ENCODE data around the gene EDN3.

Gene EDN3

DNA sequence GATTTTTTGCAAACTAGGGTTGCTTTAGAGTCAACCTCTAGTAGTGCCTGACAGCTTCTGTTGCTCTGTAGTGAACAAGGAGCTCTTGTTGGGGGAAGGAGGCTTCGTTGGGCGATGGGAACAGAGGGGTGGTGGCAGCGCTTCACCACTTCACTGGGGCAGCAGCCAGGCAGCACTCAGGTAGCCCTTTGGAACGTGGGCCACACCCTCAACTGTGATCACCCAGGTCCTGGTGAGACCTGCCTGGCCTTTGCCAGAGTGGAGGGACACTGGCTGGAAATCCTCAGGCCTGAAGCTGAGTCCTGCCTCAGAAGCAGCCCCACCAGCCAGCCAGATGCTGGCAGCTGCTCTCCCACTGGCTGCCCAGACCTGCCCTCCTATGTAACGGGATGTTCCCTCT, 10.4 kb upstream of the EDN3 start:
- TF ChIP-seq, protein P1, sequence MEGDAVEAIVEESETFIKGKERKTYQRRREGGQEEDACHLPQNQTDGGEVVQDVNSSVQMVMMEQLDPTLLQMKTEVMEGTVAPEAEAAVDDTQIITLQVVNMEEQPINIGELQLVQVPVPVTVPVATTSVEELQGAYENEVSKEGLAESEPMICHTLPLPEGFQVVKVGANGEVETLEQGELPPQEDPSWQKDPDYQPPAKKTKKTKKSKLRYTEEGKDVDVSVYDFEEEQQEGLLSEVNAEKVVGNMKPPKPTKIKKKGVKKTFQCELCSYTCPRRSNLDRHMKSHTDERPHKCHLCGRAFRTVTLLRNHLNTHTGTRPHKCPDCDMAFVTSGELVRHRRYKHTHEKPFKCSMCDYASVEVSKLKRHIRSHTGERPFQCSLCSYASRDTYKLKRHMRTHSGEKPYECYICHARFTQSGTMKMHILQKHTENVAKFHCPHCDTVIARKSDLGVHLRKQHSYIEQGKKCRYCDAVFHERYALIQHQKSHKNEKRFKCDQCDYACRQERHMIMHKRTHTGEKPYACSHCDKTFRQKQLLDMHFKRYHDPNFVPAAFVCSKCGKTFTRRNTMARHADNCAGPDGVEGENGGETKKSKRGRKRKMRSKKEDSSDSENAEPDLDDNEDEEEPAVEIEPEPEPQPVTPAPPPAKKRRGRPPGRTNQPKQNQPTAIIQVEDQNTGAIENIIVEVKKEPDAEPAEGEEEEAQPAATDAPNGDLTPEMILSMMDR (conservative IDR thresholded peaks at IDR 0.05; ENCODE audit: low read depth, low read length): no peak
- no peak overlapping the region for H3K4me3 ChIP-seq (ENCODE audit: low read length)
- no peak for DNase-seq (ENCODE audit: low read depth)

DNA sequence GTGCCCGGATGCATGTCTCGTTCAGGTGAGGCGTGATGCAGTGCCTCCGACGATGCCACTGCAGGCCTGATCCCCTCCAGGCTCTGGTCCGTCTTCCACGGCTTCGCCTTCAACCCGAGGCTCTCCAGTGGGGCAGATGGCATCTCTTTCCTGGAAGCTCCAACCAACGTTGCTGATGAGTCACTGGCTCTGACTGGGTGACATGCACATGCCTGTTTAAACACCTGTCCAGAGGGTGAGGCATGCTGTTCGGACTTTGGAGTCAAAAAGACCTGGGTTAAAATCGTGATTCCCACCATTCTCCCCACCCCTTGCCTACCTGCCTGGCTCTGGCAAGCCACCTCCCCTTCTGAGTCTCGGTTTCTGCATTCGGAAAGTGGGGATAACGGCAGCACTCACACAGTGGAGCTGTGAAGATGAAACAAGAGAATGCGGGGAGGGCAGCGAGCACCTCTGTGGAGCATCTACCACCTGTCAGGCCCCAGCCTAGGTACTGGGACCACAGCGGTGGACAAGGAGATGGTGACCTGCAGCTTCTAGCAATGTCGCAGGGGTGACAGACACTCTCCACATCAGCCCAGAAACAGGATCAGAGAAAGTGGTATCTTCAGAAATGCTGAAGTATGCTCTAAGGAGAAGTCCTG, 8.5 kb upstream of the EDN3 start:
- H3K4me3 ChIP-seq (ENCODE audit: low read length): no peak overlapping the region
- no peak for DNase-seq (ENCODE audit: low read depth)
- TF ChIP-seq, protein P1 (conservative IDR thresholded peaks at IDR 0.05; ENCODE audit: low read depth, low read length): no peak

DNA sequence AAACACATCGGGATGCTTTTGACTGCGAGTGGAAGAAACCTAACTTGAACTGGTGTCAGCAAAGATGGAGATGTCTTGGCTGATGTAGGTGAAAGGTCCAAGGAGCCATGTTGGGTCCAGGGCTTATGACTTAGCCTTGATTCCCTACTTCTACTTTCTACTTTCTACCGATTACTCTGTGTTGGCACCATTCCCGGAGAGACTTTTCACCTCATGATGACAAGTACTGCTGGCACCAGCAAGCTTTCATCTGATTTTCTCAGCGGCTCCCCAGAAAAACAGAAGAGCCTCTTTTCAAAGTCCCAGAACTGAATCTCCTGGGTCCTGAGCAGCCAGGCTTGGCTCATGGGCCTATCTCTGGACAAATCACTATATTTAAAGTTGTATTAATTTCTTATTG, 4.9 kb upstream of the EDN3 start:
- TF ChIP-seq, protein P1 (conservative IDR thresholded peaks at IDR 0.05; ENCODE audit: low read depth, low read length): no peak
- no peak overlapping the region for H3K4me3 ChIP-seq (ENCODE audit: low read length)
- DNase-seq (ENCODE audit: low read depth): no peak

DNA sequence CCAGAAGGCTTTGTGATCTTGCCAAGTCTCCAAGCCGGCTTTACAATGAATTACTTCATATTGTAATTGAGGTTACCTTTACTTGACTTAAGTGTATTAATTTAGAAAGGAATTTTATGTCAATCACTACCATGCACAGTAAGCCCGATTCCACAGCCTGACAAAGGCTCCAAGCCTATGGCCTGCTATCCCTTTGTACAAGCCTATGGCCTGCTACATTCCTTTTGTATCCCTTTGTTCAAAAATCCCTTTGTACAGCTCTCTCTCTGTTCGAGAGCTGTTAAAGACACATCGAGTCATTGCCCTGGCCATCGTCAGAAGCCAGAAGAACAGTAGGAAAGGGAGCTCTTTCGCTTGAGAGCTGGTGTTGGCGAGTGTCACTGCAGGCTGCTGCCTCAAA, 2.7 kb upstream of the EDN3 start:
- DNase-seq (ENCODE audit: low read depth): no peak
- no peak overlapping the region for H3K4me3 ChIP-seq (ENCODE audit: low read length)
- TF ChIP-seq, protein P1 (conservative IDR thresholded peaks at IDR 0.05; ENCODE audit: low read depth, low read length): no peak

DNA sequence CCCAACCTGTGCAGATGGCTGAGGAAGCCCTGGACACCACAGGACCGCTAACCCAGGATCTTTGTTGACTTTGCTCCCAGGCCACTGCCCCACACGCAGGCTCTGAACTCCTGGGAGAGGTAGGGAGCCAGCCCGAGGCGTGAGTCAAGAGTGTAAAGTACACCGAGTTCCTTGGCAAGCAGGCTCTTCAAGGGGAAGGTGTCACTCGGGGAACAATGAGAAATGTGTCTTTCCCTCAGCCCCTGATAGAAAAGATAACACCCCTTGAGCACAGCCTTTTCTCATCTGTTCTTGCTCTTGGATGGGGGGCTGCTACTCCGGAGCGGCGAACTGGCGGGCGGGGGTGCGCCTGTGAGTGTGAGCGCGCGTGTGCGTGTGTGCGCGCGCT, 472 bp upstream of the EDN3 start:
- TF ChIP-seq, protein P1 (conservative IDR thresholded peaks at IDR 0.05; ENCODE audit: low read depth, low read length): no peak
- DNase-seq (ENCODE audit: low read depth): no peak
- H3K4me3 ChIP-seq (ENCODE audit: low read length): no peak overlapping the region

DNA sequence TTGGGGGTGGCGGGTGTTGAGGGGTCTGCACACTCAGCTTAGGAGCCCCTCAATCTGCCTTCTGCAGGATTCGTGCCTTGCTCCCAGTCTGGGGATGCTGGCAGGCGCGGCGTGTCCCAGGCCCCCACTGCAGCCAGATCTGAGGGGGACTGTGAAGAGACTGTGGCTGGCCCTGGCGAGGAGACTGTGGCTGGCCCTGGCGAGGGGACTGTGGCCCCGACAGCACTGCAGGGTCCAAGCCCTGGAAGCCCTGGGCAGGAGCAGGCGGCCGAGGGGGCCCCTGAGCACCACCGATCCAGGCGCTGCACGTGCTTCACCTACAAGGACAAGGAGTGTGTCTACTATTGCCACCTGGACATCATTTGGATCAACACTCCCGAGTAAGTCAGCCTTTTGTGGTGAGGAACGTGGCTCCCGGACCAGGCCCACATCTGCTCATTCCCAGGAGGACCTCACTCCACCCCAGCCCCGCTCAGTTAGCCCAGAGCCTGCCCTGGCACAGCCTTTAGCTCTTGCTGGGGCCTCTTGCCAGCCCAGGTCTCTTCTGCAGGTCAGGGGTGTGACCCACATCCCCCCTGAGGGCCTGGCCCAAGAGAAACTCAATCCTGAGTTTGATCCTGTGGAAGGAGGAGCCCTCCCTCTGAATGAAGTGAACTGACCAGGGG, 1.1 kb downstream of the EDN3 start:
- TF ChIP-seq, protein P1 (conservative IDR thresholded peaks at IDR 0.05; ENCODE audit: low read depth, low read length): no peak
- H3K4me3 ChIP-seq (ENCODE audit: low read length): no peak overlapping the region
- DNase-seq (ENCODE audit: low read depth): no peak

All from retinal pigment epithelial cell (primary cell).